AG08395 (cell line): Measurements from ENCODE around the gene FAM163B.
"Not testable (repeated sequence)": the region's sequence is repeated elsewhere in the genome, so short reads cannot be mapped to it uniquely, and the experiment has no call there.

Source experiments
- DNase-seq: peaks from one replicate; pipeline ENCODE4 v3.0.0; 2012; ENCODE audit warnings: mixed read lengths, low spot score

FAM163B gene

DNA sequence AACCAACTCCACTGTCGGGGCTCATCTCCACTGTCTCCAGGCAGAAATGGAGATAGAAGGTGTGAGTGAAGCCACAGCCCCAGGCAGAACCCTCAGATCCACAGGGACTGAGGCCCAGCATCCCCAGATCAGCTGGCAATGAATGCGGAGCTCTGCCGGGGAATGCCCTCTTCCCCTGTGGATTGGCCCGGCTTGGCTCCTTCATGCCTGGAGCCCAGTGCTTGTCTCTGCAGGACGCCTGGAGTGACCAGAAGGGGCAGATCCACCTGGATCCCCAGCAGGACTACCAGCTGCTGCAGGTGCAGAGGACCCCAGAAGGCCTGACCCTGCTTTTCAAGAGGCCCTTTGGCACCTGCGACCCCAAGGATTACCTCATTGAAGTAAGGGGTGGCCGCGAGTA is 30.4 kb upstream of the FAM163B start:
- no peak for DNase-seq

DNA sequence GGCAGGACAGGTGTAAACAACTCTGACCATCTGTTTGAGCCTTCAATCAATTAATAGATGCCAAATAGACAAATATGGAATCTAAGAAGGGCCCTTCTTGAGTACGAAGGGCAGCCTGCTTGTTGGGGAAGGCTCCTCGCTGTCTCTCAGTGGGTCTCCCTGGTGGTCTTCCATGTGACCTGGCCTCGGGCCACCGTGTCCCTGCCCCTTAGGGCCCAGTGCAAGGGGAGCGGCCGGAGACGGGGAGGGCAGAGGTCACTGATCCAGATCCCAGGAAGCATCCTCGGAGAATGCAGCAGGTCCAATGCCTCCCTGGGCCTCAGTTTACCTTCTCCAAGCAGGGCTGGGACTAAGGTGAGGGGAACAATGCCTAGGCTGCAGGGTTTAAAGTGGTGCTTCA is 29.5 kb upstream of the FAM163B start:
- DNase-seq = no peak

- DNase-seq = no peak
Observed at GRCh38 chr9:133638076-133638475, 28.9 kb upstream of the FAM163B start.

- no peak for DNase-seq
Observed at GRCh38 chr9:133637451-133638055, 28.4 kb upstream of the FAM163B start.

- no peak for DNase-seq
Observed at GRCh38 chr9:133636902-133637301, 27.7 kb upstream of the FAM163B start.

DNA sequence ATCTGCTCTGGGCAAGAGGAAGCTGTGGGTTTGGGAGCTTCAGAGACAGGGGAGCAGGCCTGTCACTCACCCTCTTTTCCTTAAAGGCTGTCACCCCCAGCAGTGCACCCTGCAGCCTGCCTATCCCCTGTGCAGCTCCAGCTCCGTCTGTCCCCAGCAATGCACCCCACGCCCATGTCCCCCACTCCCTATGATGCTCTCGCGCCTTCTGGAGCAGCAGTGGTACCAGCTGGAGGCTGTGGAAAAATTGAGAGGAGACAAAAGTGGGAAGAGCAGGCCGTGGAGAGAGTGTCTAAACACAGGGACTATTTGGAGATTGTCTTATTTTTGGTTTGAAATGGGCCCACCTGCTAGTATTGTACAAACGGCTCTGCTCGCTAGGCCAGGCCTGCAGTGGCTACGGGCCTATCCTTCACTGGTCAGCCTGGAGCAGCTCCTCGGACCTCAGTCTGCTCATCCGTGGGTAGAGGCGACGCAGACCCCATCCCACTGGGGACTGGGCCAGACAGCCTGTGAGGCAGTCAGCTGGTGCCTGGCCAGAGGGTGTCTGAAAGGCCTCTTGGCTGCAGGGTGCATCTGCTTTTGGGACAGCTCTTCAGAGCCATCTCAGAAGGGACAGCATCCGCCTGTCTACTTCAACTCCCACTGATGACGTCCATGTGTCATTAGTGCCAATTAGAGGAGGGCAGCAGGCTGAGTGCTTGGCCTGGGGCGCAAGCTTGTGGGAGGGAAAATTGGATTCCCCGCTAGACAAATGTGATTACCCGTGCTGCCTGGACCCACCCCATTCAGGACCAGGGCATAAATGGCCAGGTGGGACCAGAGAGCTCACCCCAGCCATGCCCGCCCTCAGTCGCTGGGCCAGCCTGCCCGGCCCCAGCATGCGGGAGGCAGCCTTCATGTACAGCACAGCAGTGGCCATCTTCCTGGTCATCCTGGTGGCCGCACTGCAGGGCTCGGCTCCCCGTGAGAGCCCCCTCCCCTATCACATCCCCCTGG is 26.6 kb upstream of the FAM163B start, which contains the start of gene DBH:
DBH (plus strand) TSS at position 831 of the 999 bp plus-strand sequence; CDS start at position 840, 9 bp downstream.
- DNase-seq = no peak

DNA sequence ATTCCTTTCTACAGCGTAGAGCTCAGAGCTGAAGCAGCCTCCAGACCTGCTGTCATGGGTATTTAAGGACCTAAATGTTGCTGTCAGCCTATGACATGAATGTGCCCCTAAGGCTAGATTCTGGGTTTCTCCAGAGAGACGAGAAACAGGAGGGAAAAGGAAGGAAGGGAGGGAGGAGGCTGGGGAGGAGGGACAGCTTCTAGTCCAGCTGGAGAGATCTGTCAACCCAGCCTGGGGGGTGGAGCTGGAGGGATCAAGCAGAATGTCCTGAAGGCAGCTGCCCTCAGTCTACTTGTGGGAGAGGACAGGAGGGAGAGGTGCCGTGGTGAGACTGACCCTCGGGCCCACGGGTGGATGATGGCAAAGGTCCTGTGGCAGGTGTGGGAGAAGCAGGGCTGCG is 25.9 kb upstream of the FAM163B start:
- DNase-seq = no peak

- DNase-seq = no peak
Observed at GRCh38 chr9:133634081-133634691, 25.0 kb upstream of the FAM163B start.

GRCh38 chr9:133633681-133634080 is 24.5 kb upstream of the FAM163B start:
- no peak for DNase-seq

DNA sequence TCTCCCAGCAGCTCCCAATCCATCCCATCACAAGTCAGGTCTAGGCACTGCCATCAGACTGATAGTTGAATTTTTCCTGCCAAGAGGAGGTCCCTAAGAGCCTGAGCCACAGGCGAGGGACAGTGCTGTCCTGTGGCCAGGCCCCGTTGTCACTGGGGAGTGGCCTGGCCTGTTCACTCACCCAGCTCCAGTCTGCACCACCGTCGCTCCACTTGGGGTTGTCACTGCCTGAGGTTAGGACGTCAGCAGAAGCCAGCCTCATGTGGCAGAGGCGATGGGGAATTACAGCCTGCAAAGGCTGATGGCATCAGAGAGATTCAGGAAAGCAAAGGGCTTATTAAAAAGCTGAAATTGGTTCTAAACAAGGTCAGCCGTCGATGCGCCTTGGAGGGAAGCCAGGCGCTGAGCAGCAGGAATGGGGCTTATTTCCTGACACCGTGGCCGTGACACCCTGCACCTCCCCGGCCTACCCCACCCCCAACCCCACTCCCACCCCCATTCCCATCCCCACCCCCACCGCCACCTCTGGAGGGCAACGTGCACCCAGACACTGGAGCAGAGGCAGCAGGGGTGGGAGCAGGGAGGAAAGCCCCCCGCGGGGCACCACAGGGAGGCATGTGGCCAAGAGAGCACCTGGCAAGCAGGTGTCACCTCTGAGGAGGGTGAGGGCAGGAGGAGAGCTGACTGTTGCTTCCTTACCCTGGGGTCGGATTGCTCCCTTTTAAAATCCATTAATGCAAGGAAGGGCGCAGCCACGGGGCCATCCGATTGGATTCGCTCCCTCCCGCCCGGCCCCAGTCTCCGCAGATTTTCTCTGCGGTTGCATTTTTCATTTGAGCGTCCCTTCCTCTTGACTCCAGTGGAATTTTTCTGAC is 23.9 kb upstream of the FAM163B start:
- no peak for DNase-seq

GRCh38 chr9:133631111-133631510 is 21.9 kb upstream of the FAM163B start:
- DNase-seq = no peak

- no peak for DNase-seq
Observed at GRCh38 chr9:133629221-133630110, 20.3 kb upstream of the FAM163B start.

GRCh38 chr9:133628766-133629165 is 19.6 kb upstream of the FAM163B start:
- no peak for DNase-seq

GRCh38 chr9:133627341-133627740 is 18.2 kb upstream of the FAM163B start:
- no peak for DNase-seq

- DNase-seq = not testable (repeated sequence)
Observed at GRCh38 chr9:133626008-133626407, 16.8 kb upstream of the FAM163B start.

GRCh38 chr9:133622555-133622954 is 13.4 kb upstream of the FAM163B start:
- no peak for DNase-seq

- DNase-seq = no peak
Observed at GRCh38 chr9:133621725-133622267, 12.6 kb upstream of the FAM163B start.

DNA sequence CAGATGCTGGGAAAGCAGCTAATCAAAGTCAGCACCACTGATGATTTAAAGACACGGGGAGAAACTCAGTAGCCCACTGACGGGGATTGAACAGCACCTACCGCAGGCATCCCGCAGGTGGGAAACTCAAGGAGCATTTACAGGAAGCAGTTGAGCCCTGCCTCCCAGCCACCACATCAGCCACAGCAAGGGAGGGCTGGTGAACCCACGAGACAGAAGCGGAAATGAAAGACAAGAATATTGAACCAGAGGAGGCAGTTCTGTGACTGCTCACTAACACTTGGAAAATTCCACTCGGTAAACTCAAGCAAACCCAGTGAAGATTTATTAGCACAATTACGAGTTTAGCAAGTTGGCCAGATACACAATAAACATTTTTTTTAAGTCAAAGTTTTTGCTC is 10.6 kb upstream of the FAM163B start:
- DNase-seq = no peak

DNA sequence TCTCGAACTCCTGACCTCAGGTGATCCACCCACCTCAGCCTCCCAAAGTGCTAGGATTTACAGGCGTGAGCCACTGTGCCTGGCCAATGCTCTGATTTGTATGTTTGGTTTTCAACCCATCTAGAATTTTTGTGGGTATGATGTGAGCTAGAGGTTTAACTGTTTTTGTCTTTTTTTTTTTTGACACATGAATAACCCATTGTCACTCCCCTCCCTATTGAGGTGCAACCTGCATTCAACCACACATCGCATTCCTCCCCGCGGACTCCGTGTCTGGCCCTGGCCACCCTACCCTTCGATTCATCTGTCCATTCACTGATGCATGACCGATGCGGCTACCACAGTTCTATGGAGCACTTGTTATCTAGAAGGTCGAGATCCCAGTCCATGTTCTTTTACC is 9.5 kb upstream of the FAM163B start:
- no peak for DNase-seq

DNA sequence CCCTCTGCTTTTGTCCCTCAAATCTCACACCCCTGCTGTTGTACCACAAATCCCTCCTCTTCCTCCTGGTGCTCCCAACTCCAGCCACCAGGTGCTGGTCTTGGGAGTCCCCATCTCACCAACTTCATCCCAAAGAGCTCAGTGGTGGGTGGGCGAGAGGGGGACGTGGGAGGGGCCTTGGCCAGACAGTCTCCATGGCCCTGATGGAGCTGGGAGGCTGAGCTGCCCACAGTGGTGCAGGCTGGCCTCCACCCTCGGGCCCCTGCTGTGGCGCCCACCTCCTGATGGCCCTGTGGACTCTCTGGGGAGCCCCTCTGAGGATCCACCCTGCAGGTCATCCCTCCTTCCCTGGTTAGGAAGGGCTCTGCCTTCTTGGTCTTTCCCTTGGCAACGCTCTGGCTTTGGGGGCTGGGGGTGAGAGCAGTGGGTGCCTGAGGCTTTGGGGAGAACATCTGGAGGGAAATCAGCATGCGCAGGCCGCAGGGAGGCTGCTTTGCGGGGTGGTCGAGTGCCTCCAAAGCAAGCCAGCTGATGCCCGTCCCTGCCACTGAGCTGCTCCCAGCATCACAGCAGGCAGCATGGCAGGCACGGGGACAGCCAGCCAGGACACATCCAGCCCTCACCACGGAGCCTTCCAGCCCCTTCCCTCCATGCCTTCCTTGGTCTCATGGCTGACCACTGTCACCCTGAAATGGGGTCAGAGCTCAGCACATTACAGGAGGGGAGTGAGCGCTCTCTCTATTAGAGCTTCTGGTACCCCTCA is 7.6 kb upstream of the FAM163B start:
- no peak for DNase-seq
